ENCODE results near the gene IQCH. TPM values are rescaled to one million over a fixed set of nuclear protein-coding genes. Genes with fewer than 3 reads are reported as not detected.

The IQCH gene
- total RNA-seq, 1 experiment from 2014 or later = 1.9 TPM

GRCh38 chr15:67534360-67534759, 279.8 kb downstream of the IQCH start:
- no peaks in the 10 kb centered on the region for H3K4me1 Mint-ChIP-seq
- no peak overlapping the region for H3K4me3 Mint-ChIP-seq
- H3K27ac Mint-ChIP-seq = no peak overlapping the region
- no peaks in the 10 kb centered on the region for H3K36me3 Mint-ChIP-seq
- DNase-seq (ENCODE audit: low spot score) (no peak), ATAC-seq (no peak)
- ChIA-PET CTCF (no interaction called here), POLR2A (no interaction called here)
- no peaks in the 10 kb centered on the region for H3K9me3 Mint-ChIP-seq
- TF ChIP-seq, protein P1, sequence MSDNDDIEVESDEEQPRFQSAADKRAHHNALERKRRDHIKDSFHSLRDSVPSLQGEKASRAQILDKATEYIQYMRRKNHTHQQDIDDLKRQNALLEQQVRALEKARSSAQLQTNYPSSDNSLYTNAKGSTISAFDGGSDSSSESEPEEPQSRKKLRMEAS (CRISPR knock-in tag; IDR thresholded peaks at IDR 0.05) = no peak
- no peak for TF ChIP-seq JUN (CRISPR knock-in tag; IDR thresholded peaks at IDR 0.05)
- TF ChIP-seq, protein P2, sequence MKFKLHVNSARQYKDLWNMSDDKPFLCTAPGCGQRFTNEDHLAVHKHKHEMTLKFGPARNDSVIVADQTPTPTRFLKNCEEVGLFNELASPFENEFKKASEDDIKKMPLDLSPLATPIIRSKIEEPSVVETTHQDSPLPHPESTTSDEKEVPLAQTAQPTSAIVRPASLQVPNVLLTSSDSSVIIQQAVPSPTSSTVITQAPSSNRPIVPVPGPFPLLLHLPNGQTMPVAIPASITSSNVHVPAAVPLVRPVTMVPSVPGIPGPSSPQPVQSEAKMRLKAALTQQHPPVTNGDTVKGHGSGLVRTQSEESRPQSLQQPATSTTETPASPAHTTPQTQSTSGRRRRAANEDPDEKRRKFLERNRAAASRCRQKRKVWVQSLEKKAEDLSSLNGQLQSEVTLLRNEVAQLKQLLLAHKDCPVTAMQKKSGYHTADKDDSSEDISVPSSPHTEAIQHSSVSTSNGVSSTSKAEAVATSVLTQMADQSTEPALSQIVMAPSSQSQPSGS (CRISPR knock-in tag; IDR thresholded peaks at IDR 0.05; ENCODE audit: borderline replicate concordance, low read depth) = no peak
- TF ChIP-seq FOXJ3 (CRISPR knock-in tag; IDR thresholded peaks at IDR 0.05; ENCODE audit: borderline replicate concordance) = no peak
- no peak for TF ChIP-seq ATF6 (CRISPR knock-in tag; IDR thresholded peaks at IDR 0.05)
- TF ChIP-seq NFYB (CRISPR knock-in tag; conservative IDR thresholded peaks at IDR 0.05; ENCODE audit: low read depth) = no peak
- no peak for TF ChIP-seq USF1 (CRISPR knock-in tag; IDR thresholded peaks at IDR 0.05)
- TF ChIP-seq, protein P3, sequence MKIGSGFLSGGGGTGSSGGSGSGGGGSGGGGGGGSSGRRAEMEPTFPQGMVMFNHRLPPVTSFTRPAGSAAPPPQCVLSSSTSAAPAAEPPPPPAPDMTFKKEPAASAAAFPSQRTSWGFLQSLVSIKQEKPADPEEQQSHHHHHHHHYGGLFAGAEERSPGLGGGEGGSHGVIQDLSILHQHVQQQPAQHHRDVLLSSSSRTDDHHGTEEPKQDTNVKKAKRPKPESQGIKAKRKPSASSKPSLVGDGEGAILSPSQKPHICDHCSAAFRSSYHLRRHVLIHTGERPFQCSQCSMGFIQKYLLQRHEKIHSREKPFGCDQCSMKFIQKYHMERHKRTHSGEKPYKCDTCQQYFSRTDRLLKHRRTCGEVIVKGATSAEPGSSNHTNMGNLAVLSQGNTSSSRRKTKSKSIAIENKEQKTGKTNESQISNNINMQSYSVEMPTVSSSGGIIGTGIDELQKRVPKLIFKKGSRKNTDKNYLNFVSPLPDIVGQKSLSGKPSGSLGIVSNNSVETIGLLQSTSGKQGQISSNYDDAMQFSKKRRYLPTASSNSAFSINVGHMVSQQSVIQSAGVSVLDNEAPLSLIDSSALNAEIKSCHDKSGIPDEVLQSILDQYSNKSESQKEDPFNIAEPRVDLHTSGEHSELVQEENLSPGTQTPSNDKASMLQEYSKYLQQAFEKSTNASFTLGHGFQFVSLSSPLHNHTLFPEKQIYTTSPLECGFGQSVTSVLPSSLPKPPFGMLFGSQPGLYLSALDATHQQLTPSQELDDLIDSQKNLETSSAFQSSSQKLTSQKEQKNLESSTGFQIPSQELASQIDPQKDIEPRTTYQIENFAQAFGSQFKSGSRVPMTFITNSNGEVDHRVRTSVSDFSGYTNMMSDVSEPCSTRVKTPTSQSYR (CRISPR knock-in tag; IDR thresholded peaks at IDR 0.05) = no peak
- TF ChIP-seq HMGA2 (CRISPR knock-in tag; IDR thresholded peaks at IDR 0.05) = no peak
- TF ChIP-seq E2F1 (CRISPR knock-in tag; IDR thresholded peaks at IDR 0.05) = no peak
- TF ChIP-seq NR3C1 (CRISPR knock-in tag; conservative IDR thresholded peaks at IDR 0.05; ENCODE audit: low read depth) = no peak
- TF ChIP-seq, protein P4, sequence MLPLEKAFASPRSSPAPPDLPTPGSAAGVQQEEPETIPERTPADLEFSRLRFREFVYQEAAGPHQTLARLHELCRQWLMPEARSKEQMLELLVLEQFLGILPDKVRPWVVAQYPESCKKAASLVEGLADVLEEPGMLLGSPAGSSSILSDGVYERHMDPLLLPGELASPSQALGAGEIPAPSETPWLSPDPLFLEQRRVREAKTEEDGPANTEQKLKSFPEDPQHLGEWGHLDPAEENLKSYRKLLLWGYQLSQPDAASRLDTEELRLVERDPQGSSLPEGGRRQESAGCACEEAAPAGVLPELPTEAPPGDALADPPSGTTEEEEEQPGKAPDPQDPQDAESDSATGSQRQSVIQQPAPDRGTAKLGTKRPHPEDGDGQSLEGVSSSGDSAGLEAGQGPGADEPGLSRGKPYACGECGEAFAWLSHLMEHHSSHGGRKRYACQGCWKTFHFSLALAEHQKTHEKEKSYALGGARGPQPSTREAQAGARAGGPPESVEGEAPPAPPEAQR (CRISPR knock-in tag; IDR thresholded peaks at IDR 0.05) = no peak
- TF ChIP-seq GABPB1 (CRISPR knock-in tag; IDR thresholded peaks at IDR 0.05) = no peak
- TF ChIP-seq TEAD4 (CRISPR knock-in tag; IDR thresholded peaks at IDR 0.05) = no peak
- TF ChIP-seq HMGXB4 (CRISPR knock-in tag; IDR thresholded peaks at IDR 0.05) = no peak
- no peak for TF ChIP-seq ZNF396 (CRISPR knock-in tag; IDR thresholded peaks at IDR 0.05; ENCODE audit: borderline replicate concordance)
- TF ChIP-seq, protein P5, sequence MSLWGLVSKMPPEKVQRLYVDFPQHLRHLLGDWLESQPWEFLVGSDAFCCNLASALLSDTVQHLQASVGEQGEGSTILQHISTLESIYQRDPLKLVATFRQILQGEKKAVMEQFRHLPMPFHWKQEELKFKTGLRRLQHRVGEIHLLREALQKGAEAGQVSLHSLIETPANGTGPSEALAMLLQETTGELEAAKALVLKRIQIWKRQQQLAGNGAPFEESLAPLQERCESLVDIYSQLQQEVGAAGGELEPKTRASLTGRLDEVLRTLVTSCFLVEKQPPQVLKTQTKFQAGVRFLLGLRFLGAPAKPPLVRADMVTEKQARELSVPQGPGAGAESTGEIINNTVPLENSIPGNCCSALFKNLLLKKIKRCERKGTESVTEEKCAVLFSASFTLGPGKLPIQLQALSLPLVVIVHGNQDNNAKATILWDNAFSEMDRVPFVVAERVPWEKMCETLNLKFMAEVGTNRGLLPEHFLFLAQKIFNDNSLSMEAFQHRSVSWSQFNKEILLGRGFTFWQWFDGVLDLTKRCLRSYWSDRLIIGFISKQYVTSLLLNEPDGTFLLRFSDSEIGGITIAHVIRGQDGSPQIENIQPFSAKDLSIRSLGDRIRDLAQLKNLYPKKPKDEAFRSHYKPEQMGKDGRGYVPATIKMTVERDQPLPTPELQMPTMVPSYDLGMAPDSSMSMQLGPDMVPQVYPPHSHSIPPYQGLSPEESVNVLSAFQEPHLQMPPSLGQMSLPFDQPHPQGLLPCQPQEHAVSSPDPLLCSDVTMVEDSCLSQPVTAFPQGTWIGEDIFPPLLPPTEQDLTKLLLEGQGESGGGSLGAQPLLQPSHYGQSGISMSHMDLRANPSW (CRISPR knock-in tag; conservative IDR thresholded peaks at IDR 0.05; ENCODE audit: low read depth) = no peak
- no peaks in the 10 kb centered on the region for H3K27me3 Mint-ChIP-seq (ENCODE audit: low read depth)
